ENCODE results near the gene FBXO28.

FBXO28 gene

GRCh38 chr1:224095867-224096266 is 18.0 kb upstream of the FBXO28 start:
- no peak for DNase-seq (ENCODE audit: low read depth, low spot score)

- no peak for DNase-seq (ENCODE audit: low read depth, low spot score)
Observed at GRCh38 chr1:224096773-224097172, 17.1 kb upstream of the FBXO28 start.

- no peak for DNase-seq (ENCODE audit: low read depth, low spot score)
Observed at GRCh38 chr1:224098007-224098406, 15.9 kb upstream of the FBXO28 start.

GRCh38 chr1:224106568-224107281 is 7.2 kb upstream of the FBXO28 start:
- DNase-seq (ENCODE audit: low read depth, low spot score) = peak; percentile 53

GRCh38 chr1:224107282-224107625 is 6.7 kb upstream of the FBXO28 start:
- DNase-seq (ENCODE audit: low read depth, low spot score) = no peak

GRCh38 chr1:224108991-224109390 is 4.9 kb upstream of the FBXO28 start:
- no peak for DNase-seq (ENCODE audit: low read depth, low spot score)

GRCh38 chr1:224109981-224110380 is 3.9 kb upstream of the FBXO28 start:
- DNase-seq (ENCODE audit: low read depth, low spot score) = no peak

GRCh38 chr1:224113005-224113404 is 906 bp upstream of the FBXO28 start:
- no peak for DNase-seq (ENCODE audit: low read depth, low spot score)

GRCh38 chr1:224113545-224113917 is 380 bp upstream of the FBXO28 start:
- DNase-seq (ENCODE audit: low read depth, low spot score) = no peak

GRCh38 chr1:224114787-224115175 is 870 bp downstream of the FBXO28 start:
- DNase-seq (ENCODE audit: low read depth, low spot score) = no peak

GRCh38 chr1:224116131-224116530 is 2.2 kb downstream of the FBXO28 start:
- no peak for DNase-seq (ENCODE audit: low read depth, low spot score)

- DNase-seq (ENCODE audit: low read depth, low spot score) = no peak
Observed at GRCh38 chr1:224118688-224119087, 4.8 kb downstream of the FBXO28 start.

- no peak for DNase-seq (ENCODE audit: low read depth, low spot score)
Observed at GRCh38 chr1:224123136-224123535, 9.2 kb downstream of the FBXO28 start.

GRCh38 chr1:224124220-224124619 is 10.3 kb downstream of the FBXO28 start:
- DNase-seq (ENCODE audit: low read depth, low spot score) = no peak

- no peak for DNase-seq (ENCODE audit: low read depth, low spot score)
Observed at GRCh38 chr1:224127925-224128819, 14.3 kb downstream of the FBXO28 start.

- no peak for DNase-seq (ENCODE audit: low read depth, low spot score)
Observed at GRCh38 chr1:224131253-224131652, 17.3 kb downstream of the FBXO28 start.

GRCh38 chr1:224132901-224133300 is 19.0 kb downstream of the FBXO28 start:
- DNase-seq (ENCODE audit: low read depth, low spot score) = no peak

- DNase-seq (ENCODE audit: low read depth, low spot score) = no peak
Observed at GRCh38 chr1:224133741-224134299, 19.9 kb downstream of the FBXO28 start.

GRCh38 chr1:224137518-224137917 is 23.6 kb downstream of the FBXO28 start:
- no peak for DNase-seq (ENCODE audit: low read depth, low spot score)

GRCh38 chr1:224138198-224138597 is 24.3 kb downstream of the FBXO28 start:
- no peak for DNase-seq (ENCODE audit: low read depth, low spot score)

GRCh38 chr1:224141693-224142092 is 27.8 kb downstream of the FBXO28 start:
- no peak for DNase-seq (ENCODE audit: low read depth, low spot score)

- DNase-seq (ENCODE audit: low read depth, low spot score) = peak; percentile 65
Observed at GRCh38 chr1:224149709-224150108, 35.8 kb downstream of the FBXO28 start.

GRCh38 chr1:224151117-224151516 is 37.2 kb downstream of the FBXO28 start:
- DNase-seq (ENCODE audit: low read depth, low spot score) = no peak
